KG1 (cell line): ENCODE data around the gene RHOT2.
A peak's percentile ranks its signal among the peaks of the same experiment; 100 is the strongest.

Experiments
- DNase-seq: peaks from one replicate; lab custom pipeline; 2025; lab: John Stamatoyannopoulos, UW

Gene RHOT2

DNA sequence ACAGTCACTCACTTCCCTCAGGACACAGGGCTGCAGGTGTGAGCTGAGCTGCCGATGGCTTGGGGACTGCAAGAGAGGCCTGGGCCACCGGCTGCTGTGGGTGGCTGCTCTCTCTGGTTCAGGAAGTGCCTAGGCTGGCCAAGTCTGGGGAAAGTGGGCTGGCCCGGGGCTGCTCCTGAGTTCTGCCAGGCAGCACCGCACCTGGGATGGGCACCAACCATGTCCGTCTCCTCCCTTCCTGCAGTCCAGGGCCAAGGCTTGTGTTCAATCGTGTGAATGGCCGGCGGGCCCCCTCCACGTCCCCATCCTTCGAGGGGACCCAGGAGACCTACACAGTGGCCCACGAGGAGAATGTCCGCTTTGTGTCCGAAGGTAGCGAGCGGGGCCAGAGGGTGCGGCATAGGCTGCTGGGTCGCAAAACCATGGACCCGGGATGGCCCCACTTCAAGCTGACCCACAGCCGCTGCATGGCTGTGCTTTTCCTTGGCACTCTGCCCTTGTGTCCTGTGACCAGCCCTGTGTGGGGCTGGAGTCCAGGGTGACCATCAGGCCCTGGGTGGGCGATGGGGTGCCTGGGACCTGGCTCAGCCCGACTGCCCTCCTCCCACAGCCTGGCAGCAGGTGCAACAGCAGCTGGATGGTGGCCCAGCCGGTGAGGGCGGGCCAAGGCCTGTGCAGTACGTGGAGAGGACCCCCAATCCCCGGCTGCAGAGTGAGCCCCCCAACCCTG lies 20.6 kb upstream of the RHOT2 start:
- DNase-seq = no peak

DNA sequence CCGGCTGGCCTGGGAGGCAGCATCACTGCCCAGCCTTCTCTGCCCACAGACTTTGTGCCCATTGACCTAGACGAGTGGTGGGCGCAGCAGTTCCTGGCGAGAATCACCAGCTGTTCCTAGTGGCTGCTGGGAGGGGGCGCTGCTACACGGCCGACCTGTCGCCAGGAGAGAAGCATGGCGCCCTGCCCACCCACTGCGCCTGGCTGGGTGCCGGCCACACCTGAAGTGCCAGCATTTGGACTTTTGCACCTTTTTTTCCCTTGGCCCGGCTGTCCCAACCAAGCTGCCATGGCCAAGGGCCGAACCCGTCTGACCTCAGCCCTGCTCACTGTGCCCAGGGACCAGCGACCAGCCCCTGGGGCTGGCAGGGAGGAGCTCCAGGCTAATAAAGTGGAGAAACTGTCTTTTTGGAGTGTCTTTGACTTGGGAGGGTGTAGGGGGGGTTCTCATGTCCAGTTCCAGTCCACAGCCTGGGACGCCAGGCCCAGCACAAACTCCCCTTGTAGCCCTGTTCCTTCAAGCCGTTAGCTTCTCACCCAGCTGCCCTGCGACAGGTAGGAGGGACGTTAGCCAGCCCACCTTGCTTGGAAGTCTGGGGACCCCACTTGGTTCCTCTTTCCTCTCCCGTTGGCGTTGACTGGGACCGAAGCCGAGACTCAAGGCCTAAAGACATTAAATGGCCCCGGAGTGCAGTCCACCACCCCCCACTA lies 19.7 kb upstream of the RHOT2 start:
- peak; percentile 67 for DNase-seq

DNA sequence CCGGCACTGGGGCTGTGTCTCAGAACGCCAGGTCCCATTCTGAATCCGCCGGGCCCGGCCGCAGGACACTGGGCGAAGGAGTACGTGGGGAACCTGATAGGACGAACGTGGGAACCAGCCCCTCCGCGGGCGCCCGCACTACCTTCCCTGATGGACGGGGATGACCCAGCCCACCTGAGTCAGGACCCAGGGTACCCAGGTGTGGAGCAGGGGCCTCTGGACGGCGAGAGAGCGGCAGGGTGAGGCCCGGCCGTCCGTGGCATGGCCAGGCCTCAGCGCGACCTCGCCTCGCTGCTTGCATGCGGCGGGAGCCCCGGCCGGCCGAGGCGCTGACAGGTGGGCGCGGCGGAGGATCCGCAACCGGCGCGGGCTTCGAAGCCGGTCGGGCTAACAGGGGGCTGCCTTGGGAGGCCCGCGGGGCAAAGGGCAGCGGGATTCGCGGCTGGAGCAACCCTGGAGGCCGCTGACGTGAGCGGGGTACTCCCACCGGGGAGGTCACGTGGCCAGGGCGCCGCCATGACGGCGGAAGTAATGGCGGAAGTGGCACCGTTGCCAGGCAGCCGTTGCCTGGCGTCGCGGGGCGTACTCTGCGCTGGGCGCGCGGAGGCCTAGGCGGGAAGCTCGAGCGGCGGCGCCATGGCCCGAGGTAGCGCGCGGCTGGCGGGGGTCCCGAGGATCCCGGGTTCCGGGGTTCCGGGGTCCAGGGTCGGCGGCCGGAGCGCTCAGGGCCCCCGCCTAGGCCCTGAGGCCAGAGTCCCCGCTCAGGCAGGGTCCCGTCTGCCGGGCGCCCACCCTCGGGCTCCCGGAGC lies 18.9 kb upstream of the RHOT2 start, which contains the start of gene WDR90:
TSS of gene WDR90 (plus strand) at position 585 of the 809 bp plus-strand sequence. CDS start at position 637, 52 bp downstream.
- DNase-seq = peak; percentile 84

DNA sequence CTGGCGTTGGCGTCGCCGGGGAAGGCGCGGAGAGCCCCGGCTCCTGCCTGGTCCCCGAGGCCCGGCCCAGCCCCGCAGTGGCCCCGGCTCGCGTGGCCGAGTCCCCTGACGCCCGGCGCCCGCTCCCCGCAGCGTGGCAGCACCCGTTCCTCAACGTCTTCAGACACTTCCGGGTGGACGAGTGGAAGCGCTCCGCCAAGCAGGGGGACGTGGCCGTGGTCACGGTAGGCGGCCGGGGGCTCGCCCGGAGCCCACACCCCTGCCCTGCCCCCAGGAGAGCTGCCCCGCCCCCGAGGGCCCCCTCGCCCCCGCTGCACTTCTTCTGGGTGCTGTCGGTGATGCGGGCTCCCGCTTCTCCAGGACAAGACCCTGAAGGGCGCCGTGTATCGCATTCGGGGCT lies 18.3 kb upstream of the RHOT2 start:
- DNase-seq = no peak

DNA sequence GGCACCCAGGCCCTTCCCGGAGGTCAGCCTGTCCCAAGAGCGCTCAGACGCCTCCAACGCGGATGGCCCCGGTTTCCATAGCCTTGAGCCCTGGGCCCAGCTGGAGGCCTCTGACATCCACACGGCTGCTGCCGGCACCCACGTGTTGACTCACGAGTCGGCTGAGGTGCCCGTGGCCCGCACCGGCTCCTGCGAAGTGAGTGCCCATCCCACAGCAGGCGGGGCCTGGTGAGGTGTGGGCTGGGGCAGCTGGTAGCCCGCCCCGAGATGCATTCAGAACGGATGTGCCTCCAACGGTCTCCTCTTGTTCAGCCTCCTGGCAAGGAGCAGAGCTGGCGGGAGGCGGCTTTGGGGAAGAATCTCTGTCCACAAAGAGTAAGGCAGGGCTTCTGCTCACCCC lies 16.1 kb upstream of the RHOT2 start:
- no peak for DNase-seq

DNA sequence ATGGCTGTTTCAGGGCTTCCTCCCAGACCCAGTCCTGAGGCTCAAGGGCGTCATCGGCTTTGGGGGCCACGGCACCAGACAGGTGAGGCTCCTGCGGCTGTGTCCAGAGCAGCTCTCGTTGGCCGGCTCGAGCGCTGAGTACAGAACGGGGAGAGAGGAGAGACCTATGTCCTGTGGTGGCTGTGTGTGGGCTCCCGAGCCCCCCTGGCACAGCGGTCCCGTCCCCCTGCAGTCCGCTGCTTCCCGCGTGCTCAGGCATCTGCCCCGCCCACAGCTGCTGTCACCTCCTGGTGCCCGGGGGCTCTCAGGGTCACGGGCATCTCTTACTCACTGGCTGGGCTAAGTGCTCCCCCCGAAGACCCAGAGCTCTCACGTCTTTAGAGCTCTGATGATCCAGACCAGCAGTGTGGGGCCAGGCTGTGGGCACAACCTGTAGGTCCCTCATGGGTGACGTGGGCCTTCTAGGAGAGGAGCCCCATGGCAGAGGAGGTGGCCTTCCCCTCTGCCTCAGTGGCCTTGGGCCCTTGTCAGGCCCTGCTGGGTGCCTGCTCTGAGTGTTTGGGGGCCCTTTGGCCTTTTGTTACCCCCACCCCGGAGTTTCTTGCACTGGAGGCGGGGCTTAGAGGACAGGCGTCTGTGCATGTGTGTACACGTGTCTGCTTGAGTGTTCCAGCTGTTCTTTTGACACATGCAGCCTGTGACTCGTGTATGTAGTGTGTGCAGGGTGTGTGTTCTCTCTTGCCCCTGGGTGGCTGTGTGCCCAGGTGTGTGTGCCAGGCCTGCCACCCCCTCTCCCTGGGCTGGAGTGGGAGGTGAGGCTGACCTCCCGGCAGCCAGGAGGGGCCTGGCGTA lies 15.3 kb upstream of the RHOT2 start:
- DNase-seq = no peak

DNA sequence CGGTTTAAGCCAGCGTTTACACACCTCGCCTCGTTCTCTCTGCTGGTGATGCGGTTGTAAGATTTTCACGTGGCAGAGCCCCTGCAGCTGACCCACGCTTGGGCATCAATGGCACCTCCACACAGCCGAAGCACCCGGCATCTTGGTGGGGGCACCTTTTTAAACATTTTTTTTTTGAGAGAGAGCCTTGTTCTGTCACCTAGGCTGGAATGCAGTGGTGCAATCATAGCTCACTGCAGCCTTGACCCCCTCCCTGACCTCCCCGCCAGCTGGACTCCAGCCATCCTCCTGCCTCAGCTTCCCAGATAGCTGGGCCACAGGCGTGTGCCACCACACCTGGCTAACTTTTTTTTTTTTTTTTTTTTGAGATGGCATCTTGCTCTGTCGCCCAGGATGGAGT lies 13.9 kb upstream of the RHOT2 start:
- DNase-seq = no peak

DNA sequence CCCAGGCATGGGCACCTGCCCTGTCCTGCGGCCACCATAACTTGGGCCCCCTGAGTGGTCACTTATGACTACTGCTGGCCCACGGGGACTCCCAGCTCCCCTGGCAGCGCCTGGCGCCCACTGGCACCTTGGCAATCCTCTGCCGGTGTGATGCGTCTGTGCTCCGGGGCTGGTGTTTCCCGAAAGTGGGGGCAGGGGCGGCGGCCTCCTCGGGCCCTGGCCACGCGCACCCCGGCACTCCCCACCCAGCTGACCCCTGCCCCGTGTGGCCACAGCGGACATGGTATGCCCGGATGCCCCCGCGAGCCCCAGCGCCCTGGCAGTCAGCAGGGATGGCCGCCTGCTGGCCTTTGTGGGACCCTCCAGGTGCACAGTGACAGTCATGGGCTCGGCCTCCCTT lies 10.4 kb upstream of the RHOT2 start:
- no peak for DNase-seq

DNA sequence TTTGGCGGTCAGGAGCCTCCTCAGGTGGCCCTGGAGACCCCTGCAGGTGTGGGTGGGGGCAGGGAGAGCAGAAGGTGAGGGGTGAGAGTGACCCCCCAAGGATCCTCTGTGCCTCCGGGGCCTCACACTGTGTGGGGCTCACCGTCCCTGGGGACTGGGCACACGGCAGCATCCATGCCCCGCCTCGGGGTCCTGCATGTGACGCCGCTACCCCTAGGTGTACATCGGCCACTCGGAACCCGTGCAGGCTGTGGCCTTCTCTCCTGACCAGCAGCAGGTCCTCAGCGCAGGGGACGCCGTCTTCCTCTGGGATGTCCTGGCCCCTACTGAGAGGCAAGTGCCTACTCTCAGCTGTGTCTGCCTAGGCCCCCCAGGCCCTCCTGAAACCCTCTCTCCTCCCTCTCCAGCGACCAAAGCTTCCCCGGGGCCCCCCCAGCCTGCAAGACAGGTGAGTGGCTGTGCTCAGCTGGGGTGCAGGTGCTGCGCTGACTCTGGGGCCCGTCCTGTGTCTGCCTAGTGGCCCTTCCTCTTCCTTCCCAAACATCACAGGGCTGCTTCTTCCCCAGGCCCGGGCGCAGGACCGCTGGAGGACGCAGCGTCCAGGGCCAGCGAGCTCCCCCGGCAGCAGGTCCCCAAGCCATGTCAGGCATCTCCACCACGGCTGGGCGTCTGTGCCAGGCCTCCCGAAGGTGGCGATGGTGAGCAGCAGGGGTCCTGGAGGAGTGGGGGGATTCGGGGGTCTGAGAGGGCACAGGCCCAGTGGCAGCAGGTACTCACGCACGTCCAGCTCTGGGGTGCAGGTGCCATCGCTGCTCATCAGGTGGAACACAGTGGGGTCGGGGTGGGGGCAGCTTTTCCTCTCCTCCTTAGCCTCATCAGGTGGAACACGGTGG lies 9.0 kb upstream of the RHOT2 start:
- DNase-seq = no peak

DNA sequence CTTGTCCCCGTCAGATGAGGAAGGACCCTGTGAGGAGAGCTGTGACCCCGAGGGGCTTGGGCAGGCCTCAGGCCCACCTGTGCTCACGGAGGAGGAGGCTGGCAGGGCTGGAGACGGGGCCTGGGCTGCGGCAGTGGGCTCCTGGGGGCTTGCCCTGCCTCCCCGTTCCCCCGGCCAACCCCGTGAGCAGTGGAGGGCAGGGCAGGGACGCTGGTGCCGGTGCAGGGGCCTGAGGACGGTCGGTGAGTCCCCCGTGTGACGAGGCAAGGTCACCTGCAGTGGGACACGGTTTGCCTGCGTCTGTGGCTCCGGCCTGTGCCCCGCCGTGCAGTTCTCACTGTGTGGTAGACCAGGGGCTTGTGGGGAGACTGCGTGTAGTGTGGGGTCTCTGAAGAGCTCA lies 8.3 kb upstream of the RHOT2 start:
- DNase-seq = no peak

DNA sequence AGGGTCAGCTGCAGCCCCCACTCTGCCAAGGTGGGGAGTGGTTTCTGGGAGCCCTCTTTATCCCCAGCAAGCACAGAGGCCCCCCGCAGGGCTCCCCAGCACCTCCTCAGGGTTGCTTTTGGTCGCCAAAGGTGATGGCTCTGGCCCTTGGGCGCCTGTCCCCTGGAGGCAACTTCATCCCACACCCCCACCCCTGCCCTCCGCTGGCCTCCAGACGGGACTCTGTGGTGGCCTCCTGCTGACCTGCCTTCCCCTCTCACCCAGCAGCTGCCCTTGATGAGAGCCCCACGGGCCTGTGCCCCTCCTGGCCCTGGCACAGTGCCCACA lies 7.8 kb upstream of the RHOT2 start:
- no peak for DNase-seq

DNA sequence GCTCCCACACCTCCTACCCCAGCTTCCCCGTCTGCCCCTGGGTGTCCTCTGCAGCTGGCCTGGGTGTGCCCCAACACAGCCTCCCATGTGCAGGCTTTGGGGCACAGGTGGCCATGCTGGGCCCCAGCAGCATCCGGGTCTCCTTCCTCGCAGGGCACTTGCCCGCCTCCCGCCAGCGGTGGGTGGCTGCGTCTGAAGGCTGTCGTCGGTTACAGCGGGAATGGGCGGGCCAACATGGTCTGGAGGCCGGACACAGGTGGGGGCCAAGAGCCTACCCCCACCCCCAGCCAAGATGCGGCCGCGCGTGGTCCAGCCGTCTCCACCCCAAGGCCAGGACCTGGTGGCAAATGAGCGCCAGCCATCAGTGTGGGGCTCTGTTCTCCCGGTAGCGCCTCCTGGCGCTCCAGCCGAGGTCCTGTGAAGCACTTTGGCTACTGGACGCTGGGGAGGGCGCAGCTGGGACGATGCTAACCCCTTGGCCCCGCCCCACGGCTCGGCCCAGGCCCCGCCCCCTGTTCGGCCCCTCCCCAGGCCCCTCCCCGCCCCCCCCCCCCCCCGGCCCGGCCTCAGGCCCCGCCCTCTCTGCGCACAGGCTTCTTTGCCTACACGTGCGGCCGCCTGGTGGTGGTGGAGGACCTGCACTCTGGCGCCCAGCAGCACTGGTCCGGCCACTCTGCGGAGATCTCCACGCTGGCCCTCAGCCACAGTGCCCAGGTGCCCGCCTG lies 7.3 kb upstream of the RHOT2 start:
- DNase-seq = no peak

DNA sequence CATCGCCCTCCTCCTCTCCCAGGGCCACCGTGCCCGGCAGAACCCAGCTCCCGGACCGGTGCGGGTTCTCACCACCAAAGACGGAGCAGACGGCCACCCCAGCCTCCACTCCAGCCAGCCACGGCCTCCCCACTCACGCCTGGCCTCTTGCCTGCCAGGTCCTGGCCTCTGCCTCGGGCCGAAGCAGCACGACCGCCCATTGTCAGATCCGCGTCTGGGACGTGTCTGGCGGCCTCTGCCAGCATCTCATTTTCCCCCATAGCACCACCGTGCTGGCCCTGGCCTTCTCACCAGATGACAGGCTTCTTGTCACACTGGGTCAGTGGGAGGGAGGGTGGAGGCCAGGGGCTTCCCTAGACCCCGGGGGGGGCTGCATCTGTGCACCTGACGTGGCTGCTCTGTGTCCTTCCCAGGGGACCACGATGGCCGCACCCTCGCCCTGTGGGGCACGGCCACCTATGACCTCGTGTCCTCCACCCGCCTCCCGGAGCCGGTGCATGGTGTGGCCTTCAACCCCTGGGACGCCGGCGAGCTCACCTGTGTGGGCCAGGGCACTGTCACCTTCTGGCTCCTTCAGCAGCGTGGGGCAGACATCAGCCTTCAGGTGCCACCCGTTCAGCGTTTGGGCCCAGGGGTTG lies 6.6 kb upstream of the RHOT2 start:
- DNase-seq = no peak

DNA sequence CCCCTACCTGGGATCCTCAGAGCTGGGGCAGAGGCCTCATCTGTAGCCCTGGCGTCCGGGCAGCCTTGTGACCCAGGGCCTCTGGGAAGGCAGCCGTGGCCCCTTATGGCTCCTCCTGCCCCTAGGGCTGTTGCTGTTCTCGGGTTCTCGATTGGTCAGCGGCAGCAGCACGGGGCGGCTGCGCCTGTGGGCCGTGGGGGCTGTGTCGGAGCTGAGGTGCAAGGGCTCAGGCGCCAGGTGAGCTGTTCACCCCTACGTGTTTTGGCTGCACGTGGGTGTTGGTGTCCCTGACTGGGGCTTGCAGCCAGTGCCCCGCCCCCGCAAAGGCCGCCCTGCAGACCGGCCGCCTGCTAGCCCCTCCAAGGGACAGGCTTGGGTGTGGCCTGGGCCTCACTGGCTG lies 5.8 kb upstream of the RHOT2 start:
- DNase-seq = no peak

DNA sequence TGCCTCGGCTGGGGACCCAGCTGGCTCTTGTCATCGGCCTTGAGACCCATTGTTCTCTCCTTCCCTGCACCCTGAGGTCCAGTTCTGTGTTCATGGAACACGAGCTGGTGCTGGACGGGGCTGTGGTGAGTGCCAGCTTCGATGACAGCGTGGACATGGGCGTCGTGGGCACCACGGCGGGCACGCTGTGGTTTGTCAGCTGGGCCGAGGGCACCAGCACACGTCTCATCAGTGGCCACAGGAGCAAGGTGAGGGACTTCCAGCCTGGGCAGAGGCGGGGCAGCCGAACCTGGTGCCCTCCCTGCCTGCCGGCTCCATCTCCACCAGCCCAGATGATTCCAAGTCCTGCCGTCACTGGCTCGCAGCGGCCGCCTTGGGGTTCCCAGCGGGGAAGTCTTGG lies 5.3 kb upstream of the RHOT2 start:
- DNase-seq = no peak

DNA sequence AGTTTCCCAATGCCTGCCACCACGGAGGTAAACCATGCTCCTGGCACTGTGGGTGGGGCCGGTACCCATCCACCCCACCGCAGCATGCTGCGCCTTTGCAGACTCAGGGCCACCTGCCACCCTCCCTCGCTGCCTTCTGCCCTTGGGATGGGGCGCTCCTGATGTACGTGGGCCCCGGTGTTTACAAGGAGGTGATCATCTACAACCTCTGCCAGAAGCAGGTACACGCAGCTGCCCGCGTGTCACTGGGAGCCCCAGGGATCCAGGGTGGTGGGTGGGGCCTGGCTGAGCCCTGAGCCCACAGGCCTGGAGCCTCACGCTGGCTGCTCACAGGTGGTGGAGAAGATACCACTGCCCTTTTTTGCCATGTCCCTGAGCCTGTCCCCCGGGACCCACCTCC lies 1.4 kb upstream of the RHOT2 start:
- no peak for DNase-seq

DNA sequence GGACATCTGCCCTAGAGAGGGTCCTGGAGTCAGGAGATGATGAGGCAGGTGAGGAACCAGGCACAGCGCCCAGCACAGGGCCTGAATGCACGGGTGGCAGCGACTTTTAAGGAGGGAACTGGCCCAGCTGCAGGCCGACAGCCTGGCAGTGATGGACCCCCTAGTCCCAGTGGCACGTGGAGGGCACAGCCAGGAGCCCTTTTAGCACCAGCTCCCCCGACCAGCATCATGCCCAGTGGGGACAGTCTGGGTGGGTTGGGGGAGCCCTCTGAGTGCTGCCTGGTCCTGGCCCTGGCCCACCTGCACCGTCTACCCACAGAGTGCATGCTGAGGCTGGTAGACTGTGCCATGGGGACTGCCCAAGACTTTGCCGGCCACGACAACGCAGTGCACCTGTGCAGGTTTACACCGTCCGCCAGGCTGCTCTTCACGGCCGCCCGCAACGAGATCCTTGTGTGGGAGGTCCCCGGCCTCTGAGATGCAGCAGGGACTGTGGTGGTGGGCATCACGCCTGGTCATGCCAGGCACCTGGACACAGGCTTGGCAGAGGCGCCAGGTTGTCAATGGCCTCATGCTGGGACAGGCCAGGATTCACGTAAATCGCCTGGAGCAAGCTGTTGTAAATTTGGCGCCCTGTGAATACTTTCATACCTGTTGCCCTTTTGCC lies 686 bp upstream of the RHOT2 start:
- DNase-seq = no peak

DNA sequence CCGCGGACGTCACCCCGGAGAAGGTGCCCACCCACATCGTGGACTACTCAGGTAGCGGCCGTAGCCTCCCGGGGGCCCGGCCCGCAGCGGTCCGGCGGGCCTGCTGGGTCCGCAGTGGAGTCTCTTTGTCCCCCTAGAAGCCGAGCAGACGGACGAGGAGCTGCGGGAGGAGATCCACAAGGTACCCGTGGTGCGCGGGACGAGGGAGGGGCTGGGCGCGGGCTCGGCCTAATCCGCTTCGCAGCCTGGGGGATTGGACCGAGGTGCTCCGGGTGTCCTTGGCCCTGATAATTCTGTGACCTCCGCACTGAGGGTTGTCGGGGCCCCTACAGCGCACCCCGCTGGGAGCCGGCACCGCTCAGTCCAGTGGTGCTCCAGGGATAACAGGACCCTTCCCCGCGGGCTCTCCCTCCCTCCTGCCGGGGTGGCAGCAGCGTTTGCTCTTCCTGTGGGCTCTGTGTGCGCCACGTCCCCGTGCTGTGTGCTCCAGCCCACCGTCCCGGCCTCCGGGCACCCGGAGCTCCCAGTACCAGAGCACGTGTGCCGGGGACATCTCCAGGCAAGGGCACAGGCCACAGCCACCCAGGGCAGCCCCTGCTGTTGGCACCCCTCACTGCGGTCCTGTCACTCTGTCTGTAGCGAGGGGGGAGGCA lies 713 bp downstream of the RHOT2 start:
- peak; percentile 8 for DNase-seq

DNA sequence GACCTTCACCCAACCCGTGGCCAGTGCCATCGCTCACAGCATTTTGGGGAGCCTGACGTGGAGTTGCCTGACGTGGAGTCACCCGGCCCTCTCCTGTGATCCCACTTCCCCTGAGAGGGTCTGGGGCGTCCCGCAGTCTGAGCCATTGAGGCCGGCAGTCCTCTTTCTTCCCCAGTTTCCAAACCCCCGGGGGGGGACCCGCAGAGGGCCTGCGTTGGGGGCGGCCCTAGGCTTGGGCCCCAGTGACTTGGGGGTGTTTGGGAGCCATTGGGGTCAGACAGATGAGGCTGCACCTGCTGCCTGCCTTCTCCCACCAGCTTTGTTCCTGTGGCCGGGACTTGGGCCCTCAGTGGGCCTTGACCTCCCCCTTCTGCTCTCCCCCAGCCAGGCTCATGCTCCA lies 1.7 kb downstream of the RHOT2 start:
- DNase-seq = no peak
